NK-92 treated with Interleukin-12 subunit alpha and Interleukin-12 subunit beta, amount 100 ng/mL, for 24 hours (cell line): ENCODE measurements around the gene IRF2.

Source experiments
- DNase-seq: peaks from one replicate; lab custom pipeline; 2025; lab: John Stamatoyannopoulos, UW

IRF2 gene

GRCh38 chr4:184409502-184409901 is 64.8 kb downstream of the IRF2 start:
- no peak for DNase-seq

GRCh38 chr4:184408684-184409081 is 65.7 kb downstream of the IRF2 start:
- DNase-seq: no peak

- no peak for DNase-seq
Measured at GRCh38 chr4:184408021-184408683, 66.2 kb downstream of the IRF2 start.

GRCh38 chr4:184406958-184407391 is 67.4 kb downstream of the IRF2 start:
- no peak for DNase-seq

- no peak for DNase-seq
Measured at GRCh38 chr4:184404047-184404446, 70.3 kb downstream of the IRF2 start.

GRCh38 chr4:184403384-184403781 is 71.0 kb downstream of the IRF2 start:
- no peak for DNase-seq

- no peak for DNase-seq
Measured at GRCh38 chr4:184402740-184403383, 71.5 kb downstream of the IRF2 start.

- no peak for DNase-seq
Measured at GRCh38 chr4:184402239-184402638, 72.1 kb downstream of the IRF2 start.

- DNase-seq: no peak
Measured at GRCh38 chr4:184401397-184402171, 72.8 kb downstream of the IRF2 start.

GRCh38 chr4:184400891-184401290 is 73.5 kb downstream of the IRF2 start:
- no peak for DNase-seq

GRCh38 chr4:184400375-184400870 is 73.9 kb downstream of the IRF2 start:
- DNase-seq: no peak

GRCh38 chr4:184399512-184399908 is 74.8 kb downstream of the IRF2 start:
- DNase-seq: no peak

GRCh38 chr4:184398741-184399511 is 75.4 kb downstream of the IRF2 start:
- DNase-seq: no peak

- no peak for DNase-seq
Measured at GRCh38 chr4:184397516-184398163, 76.7 kb downstream of the IRF2 start.

GRCh38 chr4:184396570-184397515 is 77.5 kb downstream of the IRF2 start:
- DNase-seq: no peak

- DNase-seq: no peak
Measured at GRCh38 chr4:184395971-184396391, 78.4 kb downstream of the IRF2 start.

GRCh38 chr4:184395451-184395917 is 78.9 kb downstream of the IRF2 start:
- DNase-seq: no peak

GRCh38 chr4:184392748-184393559 is 81.4 kb downstream of the IRF2 start:
- no peak for DNase-seq

- DNase-seq: no peak
Measured at GRCh38 chr4:184392316-184392715, 82.0 kb downstream of the IRF2 start.
